Raji (cell line): ENCODE results near the gene HOXA3.

ENCODE experiments used
- POLR2A ChIP-seq: IDR thresholded peaks from 2 replicates; pipeline ENCODE4 v1.6.1; 2011; ENCODE audit warnings: low read depth, low read length, control low read depth; ENCODE audit not compliant: insufficient read depth

HOXA3 gene

GRCh38 chr7:27111042-27111750 lies 41.2 kb downstream of the HOXA3 start:
- TF ChIP-seq POLR2A: no peak

GRCh38 chr7:27110186-27111031 lies 42.0 kb downstream of the HOXA3 start:
- no peak for TF ChIP-seq POLR2A

DNA sequence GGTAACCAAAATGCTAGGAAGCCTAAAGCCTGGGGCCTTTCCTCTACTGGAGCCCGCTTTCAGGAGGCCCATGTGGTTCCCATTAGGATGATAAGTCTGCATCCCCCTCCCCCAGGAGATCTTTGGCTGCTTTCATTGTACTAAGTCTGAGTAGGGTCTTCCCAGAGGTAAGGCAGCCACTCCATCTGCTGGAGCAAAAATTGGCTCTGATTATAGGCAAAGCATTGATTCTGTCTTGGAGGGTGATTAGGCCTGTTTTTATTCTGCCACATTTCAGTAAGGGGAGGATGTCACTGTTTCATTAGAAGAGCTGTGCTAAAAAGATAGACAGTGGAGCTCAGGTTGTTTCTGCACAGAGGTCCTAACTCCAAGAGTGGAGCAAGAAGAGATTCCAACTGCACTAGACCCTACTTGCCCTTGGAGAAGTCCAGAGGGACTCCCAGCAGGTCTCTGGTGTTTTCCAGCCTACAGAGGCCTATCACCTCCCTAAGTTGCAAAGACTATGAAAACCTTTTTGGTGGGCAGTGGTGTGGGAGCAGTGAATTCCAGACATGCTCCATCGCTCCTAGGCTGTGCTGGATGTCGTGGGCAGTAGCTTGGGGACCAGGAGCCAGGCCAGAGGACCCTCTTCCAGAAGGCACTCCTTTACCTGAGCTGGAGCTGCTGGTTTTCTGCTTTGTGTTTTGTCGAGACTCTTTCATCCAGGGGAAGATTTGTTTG lies 42.8 kb downstream of the HOXA3 start:
- no peak for TF ChIP-seq POLR2A

GRCh38 chr7:27108390-27109127 lies 43.8 kb downstream of the HOXA3 start:
- TF ChIP-seq POLR2A: no peak

GRCh38 chr7:27107391-27108381 lies 44.7 kb downstream of the HOXA3 start:
- no peak for TF ChIP-seq POLR2A

DNA sequence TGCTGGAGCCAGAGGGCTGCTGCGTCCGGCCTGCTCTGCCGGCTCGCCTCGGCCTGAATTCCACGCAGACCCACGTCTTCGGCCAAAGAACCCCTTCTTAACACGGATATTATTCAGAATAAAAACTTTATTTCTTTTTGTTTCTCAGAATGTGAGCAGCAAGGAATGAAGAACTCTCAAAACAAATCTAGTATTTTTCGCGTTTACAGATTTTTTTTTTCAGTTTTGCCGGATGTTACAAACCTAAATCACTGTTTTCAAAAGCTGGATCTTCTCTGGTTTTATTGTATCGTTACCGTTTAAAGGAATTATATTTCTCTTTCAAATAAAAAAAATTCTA lies 45.5 kb downstream of the HOXA3 start:
- no peak for TF ChIP-seq POLR2A

DNA sequence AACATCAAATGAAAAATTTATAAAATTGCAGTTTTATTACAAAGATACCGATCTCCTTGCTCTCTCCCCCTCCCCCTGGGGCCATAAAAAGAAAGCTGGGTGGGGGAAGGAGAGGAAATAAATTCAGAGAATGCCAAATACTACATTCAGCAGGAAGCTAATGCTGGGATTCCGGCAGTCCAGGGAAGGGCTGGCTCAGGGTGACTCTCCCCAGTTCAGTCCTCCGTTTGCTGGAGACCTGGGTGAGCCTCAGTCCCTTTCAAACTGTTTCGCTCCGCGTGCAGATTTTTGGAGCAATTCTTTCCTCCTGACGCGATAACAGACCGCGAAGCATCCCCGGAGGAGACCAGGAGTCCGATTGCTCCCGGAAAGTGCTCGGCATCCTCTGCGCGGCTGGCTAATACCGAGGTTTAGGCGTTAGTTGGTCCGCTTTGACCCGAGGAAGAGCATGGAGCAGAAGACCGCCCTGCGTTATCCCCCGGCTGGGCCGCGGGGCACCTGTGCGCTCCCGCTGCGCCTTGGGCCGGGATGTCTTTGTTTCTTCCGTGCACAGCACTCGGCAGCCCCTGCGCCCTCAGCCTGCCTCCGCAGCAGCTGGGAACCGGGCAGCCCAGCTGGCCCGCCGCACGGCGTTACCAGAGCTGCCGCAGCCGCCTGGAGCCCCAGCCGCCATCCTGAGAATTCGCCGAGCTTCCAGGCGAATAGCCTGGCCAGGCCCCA lies 46.0 kb downstream of the HOXA3 start:
- no peak for TF ChIP-seq POLR2A

- TF ChIP-seq POLR2A: no peak
Measured at GRCh38 chr7:27105301-27106031, 46.9 kb downstream of the HOXA3 start.

- no peak for TF ChIP-seq POLR2A
Measured at GRCh38 chr7:27104341-27105058, 47.9 kb downstream of the HOXA3 start.

DNA sequence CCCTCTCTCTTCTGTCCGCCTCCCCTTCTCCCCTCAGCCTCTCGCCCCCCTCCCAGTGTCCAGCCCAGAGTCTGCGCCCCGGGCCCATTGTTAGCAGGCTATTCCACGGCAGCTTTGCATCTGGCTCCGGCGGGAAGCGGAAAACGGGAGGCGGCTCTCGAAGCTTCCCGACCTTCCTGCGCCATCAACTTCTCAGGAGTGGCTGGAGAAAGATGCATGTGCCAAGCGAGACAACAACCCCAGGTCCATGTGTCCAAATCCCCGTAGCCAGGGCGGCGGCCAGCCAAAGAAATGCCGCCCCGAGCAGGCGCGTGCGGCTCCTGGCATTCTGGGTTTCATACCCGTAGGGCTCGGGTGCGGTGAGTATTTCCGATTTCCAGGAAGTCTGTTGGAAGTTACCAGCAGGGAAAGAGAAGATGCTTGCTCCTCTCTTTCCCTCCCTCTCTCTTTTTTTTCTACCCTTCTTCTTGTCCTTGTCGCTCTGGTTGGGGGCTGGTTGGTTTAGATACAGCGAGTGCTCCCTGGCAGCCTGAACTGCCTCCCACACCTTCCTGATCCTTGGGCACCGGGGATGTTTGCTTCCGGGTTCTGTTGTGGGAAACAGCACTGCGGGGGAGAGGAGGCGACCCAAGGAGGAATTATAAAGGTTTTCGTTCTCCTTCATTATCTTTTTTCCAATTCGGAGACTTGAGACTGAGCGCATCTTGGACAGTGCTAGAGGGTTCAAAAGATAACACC lies 48.7 kb downstream of the HOXA3 start:
- TF ChIP-seq POLR2A: no peak
